Fibroblast of mammary gland (primary cell): ENCODE results near the gene MXRA5.
A peak's percentile ranks its signal among the peaks of the same experiment; 100 is the strongest.

Source experiments
- DNase-seq: peaks from one replicate; pipeline ENCODE4 v3.0.0-alpha.2; 2010; ENCODE audit warnings: low read depth
- H3K4me3 ChIP-seq: 2 replicates; pipeline ENCODE4 v1.5.1; 2011; ENCODE audit warnings: low read depth, mild to moderate bottlenecking, low read length, moderate library complexity; ENCODE audit not compliant: control insufficient read depth
- TF ChIP-seq, protein P1 (sequence below): conservative IDR thresholded peaks from 2 replicates; pipeline ENCODE4 v1.5.1; 2011; ENCODE audit warnings: low read depth, low read length, inconsistent platforms; ENCODE audit not compliant: control insufficient read depth, insufficient read depth

MXRA5 gene

DNA sequence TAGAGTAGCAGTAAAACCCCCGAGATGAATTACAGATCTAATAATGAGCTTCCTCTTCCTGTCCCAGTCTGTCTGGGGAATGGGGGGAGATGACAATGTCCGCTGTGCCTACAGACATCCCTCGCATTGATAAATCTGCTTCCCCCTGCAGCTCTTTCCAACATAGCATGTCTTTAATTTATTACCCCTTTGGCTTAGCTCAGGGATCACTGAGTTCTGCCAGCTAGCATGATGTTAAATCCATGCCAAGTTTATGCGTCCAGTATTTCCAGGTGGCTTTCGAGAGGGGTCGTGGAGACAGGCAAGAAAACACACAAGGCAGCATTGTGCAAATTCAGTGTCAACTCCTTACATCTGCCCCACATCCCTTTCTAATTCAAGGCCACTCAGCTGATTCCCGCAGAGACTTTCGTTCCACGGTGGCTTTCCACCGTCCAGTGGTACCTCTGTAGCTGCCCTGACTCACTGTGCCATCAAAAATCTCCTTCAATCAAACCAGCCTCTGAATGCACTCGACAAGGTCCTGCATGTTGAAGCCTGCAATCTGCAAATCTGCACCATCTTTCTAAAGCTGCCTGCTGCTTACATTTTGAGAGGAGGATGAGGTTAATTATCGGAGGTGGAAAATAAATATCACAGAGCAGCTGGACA lies 75.1 kb downstream of the MXRA5 start:
- TF ChIP-seq, protein P1, sequence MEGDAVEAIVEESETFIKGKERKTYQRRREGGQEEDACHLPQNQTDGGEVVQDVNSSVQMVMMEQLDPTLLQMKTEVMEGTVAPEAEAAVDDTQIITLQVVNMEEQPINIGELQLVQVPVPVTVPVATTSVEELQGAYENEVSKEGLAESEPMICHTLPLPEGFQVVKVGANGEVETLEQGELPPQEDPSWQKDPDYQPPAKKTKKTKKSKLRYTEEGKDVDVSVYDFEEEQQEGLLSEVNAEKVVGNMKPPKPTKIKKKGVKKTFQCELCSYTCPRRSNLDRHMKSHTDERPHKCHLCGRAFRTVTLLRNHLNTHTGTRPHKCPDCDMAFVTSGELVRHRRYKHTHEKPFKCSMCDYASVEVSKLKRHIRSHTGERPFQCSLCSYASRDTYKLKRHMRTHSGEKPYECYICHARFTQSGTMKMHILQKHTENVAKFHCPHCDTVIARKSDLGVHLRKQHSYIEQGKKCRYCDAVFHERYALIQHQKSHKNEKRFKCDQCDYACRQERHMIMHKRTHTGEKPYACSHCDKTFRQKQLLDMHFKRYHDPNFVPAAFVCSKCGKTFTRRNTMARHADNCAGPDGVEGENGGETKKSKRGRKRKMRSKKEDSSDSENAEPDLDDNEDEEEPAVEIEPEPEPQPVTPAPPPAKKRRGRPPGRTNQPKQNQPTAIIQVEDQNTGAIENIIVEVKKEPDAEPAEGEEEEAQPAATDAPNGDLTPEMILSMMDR: no peak
- DNase-seq: peak; percentile 6
- no peak overlapping the region for H3K4me3 ChIP-seq

DNA sequence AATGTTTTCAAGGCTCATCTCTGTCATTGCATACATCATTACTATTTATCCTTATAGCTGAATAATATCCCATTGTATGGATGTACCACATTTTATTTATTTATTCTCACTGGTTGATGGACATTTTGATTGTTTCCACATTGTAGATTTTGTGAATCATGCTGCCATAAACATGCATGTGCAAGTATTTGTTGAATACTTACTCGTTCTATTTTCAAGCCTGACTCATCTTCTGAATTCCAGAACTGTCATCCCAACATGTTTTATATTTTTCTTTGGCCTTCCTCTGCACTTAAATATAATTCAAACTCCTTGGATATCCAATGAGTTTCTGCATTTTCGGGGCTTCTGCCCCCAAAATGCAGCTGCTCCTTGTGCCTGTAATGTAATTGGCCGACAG lies 77.6 kb downstream of the MXRA5 start:
- DNase-seq: peak; percentile 76
- no peak overlapping the region for H3K4me3 ChIP-seq
- TF ChIP-seq, protein P1: no peak

DNA sequence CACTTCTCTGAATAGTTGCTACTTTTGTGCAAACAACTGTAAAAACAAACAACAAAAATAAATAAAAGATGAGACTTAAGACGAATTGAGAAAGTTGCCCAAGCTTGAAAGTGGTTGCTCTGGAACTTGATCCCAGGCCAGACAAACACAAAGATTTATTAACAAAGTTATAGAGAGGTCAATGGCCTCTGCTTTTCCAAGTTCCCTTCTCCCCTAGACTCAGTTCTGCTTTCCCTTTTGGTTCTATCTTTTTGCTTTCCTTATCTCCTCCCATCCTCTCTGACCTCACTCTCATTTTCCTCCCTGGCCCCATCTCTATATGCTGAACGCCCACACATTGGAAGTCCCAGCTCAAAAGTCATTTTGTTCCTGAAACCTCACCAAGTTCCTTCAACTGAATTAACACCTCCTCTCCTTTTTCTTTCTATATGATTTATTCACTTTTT lies 82.7 kb downstream of the MXRA5 start:
- DNase-seq: peak; percentile 62
- no peak overlapping the region for H3K4me3 ChIP-seq
- TF ChIP-seq, protein P1: no peak

DNA sequence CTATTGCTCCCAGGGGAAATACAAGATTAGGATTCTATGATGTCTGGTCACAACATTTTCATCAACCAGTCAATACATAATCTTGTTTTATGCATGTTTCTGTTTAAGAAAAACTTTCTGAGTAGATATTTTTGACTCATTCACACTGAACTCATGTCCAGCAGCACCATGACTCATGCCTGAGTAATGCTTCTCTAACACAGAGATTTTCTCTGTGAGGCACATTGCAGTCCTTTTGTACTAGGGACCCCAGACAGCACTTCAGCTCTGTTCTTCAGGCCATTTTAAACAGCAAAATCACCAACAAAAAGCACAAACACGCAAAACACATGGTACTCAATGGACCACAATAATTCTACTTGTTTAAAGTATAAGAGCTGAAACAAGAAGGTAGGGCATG lies 83.6 kb downstream of the MXRA5 start:
- no peak overlapping the region for H3K4me3 ChIP-seq
- peak; percentile 91 for DNase-seq

More for the DNA sequence above, 83.6 kb downstream of the MXRA5 start:
- TF ChIP-seq, protein P1: no peak
